ENCODE results near the gene TMEM132E.

GRCh38 chr17:34650051-34650750, 70.8 kb downstream of the TMEM132E start:
- TF ChIP-seq CTCF (IDR thresholded peaks at IDR 0.05) (no peak), POLR2A (IDR thresholded peaks at IDR 0.05) (no peak)

All from adrenal gland (tissue), 5 donors.